Parathyroid adenoma (tissue), 2 donors: ENCODE results near the gene CAMKK2.

ENCODE experiments used
- H2AFZ ChIP-seq: fragments of 300-600 bp; sonication (generic); one replicate; pipeline ENCODE4 v1.7.0; 2017; ENCODE audit warnings: antibody characterized with exemption, mild to moderate bottlenecking
- H3K27ac ChIP-seq: fragments of 300-600 bp; sonication (generic); one replicate; pipeline ENCODE4 v1.7.0; 2017
- H3K27me3 ChIP-seq: fragments of 300-600 bp; sonication (generic); one replicate; pipeline ENCODE4 v1.7.0; 2017; ENCODE audit warnings: low read length; ENCODE audit not compliant: control insufficient read depth, insufficient read depth
- H3K36me3 ChIP-seq: fragments of 300-600 bp; sonication (generic); one replicate; pipeline ENCODE4 v1.7.0; 2017; ENCODE audit warnings: low read length; ENCODE audit not compliant: control insufficient read depth, insufficient read depth
- H3K4me1 ChIP-seq: fragments of 300-600 bp; sonication (generic); one replicate; pipeline ENCODE4 v1.7.0; 2017; ENCODE audit warnings: control low read depth
- H3K4me2 ChIP-seq: fragments of 300-600 bp; sonication (generic); one replicate; pipeline ENCODE4 v1.7.0; 2017; ENCODE audit warnings: low read length
- H3K4me3 ChIP-seq: fragments of 300-600 bp; sonication (generic); one replicate; pipeline ENCODE4 v1.7.0; 2017; ENCODE audit warnings: low read depth, low read length
- H3K79me2 ChIP-seq: fragments of 300-600 bp; sonication (generic); one replicate; pipeline ENCODE4 v1.7.0; 2017; ENCODE audit warnings: control low read depth
- H3K9ac ChIP-seq: fragments of 300-600 bp; sonication (generic); one replicate; pipeline ENCODE4 v1.7.0; 2017; ENCODE audit warnings: mild to moderate bottlenecking
- H3K9me3 ChIP-seq: fragments of 300-600 bp; sonication (generic); one replicate; pipeline ENCODE4 v1.7.0; 2017; ENCODE audit warnings: low read length; ENCODE audit not compliant: control insufficient read depth
- TF ChIP-seq, protein P1 (sequence below): fragments of 300-600 bp; sonication (generic); IDR thresholded peaks from one replicate; pipeline ENCODE4 v1.7.0; 2017; ENCODE audit warnings: antibody characterized with exemption, mild to moderate bottlenecking
- donor health status: primary hyperparathyroidism.

The CAMKK2 gene

DNA sequence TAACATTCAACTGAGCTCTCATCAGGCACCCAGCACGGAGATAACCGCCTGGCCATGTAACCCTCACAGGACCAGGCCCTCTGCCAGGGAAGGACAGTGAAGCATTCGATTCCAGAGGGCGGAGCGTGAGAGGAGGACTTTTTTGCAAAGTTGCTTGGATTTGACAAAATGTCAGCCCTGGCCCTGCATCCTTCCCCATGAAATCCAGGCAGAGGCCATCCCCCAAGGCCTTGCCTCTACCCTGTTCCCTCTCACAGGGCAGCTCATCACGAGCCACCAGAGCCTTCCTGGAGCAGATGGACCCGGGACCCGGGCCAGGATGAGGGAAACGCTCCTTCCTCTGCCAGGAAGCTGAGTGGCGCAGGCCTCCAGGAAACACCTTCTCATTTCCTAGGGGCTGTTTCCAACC is 17.0 kb downstream of the CAMKK2 start:
- Histone ChIP-seq H3K4me2 (no peak overlapping the region), H3K9me3 (no peaks in the 10 kb centered on the region), H3K9ac (no peak overlapping the region), H3K4me1 (no peaks in the 10 kb centered on the region), H3K36me3 (no peaks in the 10 kb centered on the region), H3K79me2 (peaks cover 7% of the 10 kb centered on the region), H2AFZ (no peak overlapping the region), H3K27me3 (no peaks in the 10 kb centered on the region), H3K27ac (no peak overlapping the region), H3K4me3 (no peak overlapping the region)
- TF ChIP-seq, protein P1, sequence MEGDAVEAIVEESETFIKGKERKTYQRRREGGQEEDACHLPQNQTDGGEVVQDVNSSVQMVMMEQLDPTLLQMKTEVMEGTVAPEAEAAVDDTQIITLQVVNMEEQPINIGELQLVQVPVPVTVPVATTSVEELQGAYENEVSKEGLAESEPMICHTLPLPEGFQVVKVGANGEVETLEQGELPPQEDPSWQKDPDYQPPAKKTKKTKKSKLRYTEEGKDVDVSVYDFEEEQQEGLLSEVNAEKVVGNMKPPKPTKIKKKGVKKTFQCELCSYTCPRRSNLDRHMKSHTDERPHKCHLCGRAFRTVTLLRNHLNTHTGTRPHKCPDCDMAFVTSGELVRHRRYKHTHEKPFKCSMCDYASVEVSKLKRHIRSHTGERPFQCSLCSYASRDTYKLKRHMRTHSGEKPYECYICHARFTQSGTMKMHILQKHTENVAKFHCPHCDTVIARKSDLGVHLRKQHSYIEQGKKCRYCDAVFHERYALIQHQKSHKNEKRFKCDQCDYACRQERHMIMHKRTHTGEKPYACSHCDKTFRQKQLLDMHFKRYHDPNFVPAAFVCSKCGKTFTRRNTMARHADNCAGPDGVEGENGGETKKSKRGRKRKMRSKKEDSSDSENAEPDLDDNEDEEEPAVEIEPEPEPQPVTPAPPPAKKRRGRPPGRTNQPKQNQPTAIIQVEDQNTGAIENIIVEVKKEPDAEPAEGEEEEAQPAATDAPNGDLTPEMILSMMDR: no peak

DNA sequence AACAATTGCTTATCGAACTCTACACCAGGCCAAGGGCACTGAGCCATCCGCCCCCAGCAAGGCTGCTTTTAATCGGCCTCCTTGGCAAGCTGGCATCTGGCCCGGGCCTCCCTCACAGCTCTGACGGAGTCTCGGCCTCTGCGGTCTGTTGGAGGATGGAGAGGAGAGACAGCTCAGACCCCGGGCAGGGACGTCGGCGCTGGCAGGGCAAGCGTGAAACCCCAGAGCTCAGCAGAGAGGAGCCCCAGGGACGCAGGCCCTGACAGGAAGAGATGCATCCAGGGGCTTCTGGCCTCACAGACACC is 17.5 kb downstream of the CAMKK2 start:
- H3K36me3 ChIP-seq: no peaks in the 10 kb centered on the region
- H3K4me3 ChIP-seq: no peak overlapping the region
- H2AFZ ChIP-seq: no peak overlapping the region
- H3K27ac ChIP-seq: no peak overlapping the region
- TF ChIP-seq, protein P1: no peak
- H3K27me3 ChIP-seq: no peaks in the 10 kb centered on the region
- H3K9me3 ChIP-seq: no peaks in the 10 kb centered on the region
- no peaks in the 10 kb centered on the region for H3K4me1 ChIP-seq
- H3K9ac ChIP-seq: no peak overlapping the region
- peaks cover 7% of the 10 kb centered on the region for H3K79me2 ChIP-seq
- H3K4me2 ChIP-seq: no peak overlapping the region

DNA sequence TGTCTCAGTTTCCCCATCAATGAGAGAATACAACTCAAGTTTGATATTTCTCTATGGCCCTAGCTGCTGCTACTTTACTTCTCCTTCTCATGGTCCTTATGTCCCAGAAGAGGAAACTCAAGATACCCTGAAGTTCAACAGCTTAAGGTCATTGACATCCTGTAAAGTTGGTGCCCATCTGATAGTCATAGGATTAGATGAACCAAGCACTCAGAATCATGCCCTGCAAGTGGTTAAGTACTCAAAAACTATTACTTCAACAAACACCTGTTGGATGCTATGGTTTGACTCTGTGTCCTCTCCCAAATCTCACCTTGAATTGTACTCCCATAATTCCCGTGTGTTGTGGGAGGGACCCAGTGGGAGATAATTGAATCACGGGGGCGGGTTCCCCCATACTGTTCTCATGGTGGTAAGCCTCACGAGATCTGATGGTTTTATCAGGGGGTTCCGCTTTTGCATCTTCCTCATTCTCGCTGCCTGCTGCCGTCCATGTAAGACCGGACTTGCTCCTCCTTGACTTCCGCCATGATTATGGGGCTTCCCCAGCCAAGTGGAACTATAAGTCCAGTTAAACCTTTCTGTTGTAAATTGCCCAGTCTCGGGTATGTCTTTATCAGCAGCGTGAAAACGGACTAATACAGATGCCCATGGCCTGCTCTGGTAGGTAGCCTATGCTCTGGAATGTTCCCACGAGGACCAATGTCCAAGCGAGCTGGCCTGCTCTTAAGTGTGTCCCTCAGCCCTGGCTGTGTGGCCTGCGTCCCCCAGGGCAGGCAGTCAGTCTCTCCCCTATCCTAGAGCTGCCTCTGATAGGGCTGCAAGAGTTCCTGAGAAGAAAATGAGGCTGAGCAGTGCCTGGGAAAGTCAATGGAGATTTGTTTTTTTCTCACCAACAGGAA is 18.1 kb downstream of the CAMKK2 start:
- Histone ChIP-seq H3K4me1 (no peaks in the 10 kb centered on the region), H3K4me3 (no peak overlapping the region), H2AFZ (no peak overlapping the region), H3K27me3 (no peaks in the 10 kb centered on the region), H3K79me2 (peaks cover 6% of the 10 kb centered on the region), H3K9ac (no peak overlapping the region), H3K36me3 (no peaks in the 10 kb centered on the region), H3K27ac (no peak overlapping the region), H3K4me2 (no peak overlapping the region), H3K9me3 (no peaks in the 10 kb centered on the region)
- TF ChIP-seq, protein P1: no peak

DNA sequence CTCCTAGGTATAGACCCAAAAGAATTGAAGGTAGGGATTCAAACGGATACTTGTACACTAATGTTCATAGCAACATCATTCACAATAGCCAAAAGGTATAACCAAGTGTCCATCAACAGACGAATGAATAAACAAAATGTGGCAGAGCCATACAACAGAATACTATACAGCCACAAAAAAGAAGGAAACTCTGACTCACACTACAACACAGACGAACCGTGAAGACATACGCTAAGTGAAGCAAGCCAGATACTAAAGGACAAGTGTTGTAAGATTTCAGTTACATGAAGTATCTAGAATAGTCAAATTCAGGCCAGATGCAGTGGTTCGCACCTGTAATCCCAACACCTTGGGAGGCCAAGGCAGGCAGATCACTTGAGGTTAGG is 19.1 kb downstream of the CAMKK2 start:
- Histone ChIP-seq H3K9me3 (no peaks in the 10 kb centered on the region), H3K36me3 (no peaks in the 10 kb centered on the region), H3K4me1 (no peaks in the 10 kb centered on the region), H3K27me3 (no peaks in the 10 kb centered on the region), H3K9ac (no peak overlapping the region), H3K27ac (no peak overlapping the region), H2AFZ (no peak overlapping the region), H3K4me3 (no peak overlapping the region), H3K4me2 (no peak overlapping the region), H3K79me2 (peaks cover 5% of the 10 kb centered on the region)
- TF ChIP-seq, protein P1: no peak
